ENCODE results near the gene EXOC3. TPM values are rescaled to one million over a fixed set of nuclear protein-coding genes. Genes with fewer than 3 reads are reported as not detected.

The EXOC3 gene
- total RNA-seq, 1 experiment from 2014 or later = 55.0 TPM

GRCh38 chr5:415928-416635 lies 26.9 kb upstream of the EXOC3 start:
- in situ Hi-C loops (cut with HindIII; ENCODE audit: low pct_unique_long_range_greater_than_20kb, low sequenced_read_pairs) = no loop called here
- H3K27ac ChIP-seq (ENCODE audit: low read length) = no peak overlapping the region

DNA sequence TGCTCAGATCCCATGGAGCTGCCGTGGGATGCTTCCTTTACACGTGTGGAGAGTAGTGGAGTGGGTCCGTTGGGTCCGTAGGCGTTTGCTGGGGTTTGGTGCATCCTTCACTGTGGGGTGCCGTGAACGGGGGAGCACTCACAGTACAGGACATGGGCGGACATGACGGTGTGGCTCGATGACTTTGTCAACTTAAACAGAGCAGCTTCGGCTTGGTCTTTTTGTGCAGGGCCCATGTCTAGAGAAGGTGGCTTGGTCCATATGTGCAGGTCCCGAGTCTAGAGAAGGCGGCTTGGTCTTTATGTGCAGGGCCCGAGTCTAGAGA lies 26.4 kb upstream of the EXOC3 start:
- ATAC-seq = no peak
- BruUV-seq (replicated peaks) = no TSS peak
- Histone ChIP-seq H3K4me3 (ENCODE audit: low read depth in 2 of 2, low read length in 2 of 2) (no peak overlapping the region), H3K9me3 (ENCODE audit: control insufficient read depth, insufficient read depth, low read depth, low read length) (no peaks in the 10 kb centered on the region), H3K27me3 (ENCODE audit: control insufficient read depth, insufficient read depth, low read length) (no peaks in the 10 kb centered on the region), H3K36me3 (ENCODE audit: control insufficient read depth, insufficient read depth, low read length) (no peaks in the 10 kb centered on the region), H3K27ac (ENCODE audit: low read length) (no peak overlapping the region), H3K4me1 (ENCODE audit: control insufficient read depth, insufficient read depth, low read length) (no peaks in the 10 kb centered on the region)
- ChIA-PET CTCF (no interaction called here), POLR2A (no interaction called here)
- in situ Hi-C loops (cut with HindIII; ENCODE audit: low pct_unique_long_range_greater_than_20kb, low sequenced_read_pairs) (no loop called here), intact Hi-C loops (cut with micrococcal nuclease; ENCODE audit: unreplicated experiment) (no loop called here)
- DNase-seq (ENCODE audit: low read depth, low spot score) = no peak
- TF ChIP-seq, protein P1, sequence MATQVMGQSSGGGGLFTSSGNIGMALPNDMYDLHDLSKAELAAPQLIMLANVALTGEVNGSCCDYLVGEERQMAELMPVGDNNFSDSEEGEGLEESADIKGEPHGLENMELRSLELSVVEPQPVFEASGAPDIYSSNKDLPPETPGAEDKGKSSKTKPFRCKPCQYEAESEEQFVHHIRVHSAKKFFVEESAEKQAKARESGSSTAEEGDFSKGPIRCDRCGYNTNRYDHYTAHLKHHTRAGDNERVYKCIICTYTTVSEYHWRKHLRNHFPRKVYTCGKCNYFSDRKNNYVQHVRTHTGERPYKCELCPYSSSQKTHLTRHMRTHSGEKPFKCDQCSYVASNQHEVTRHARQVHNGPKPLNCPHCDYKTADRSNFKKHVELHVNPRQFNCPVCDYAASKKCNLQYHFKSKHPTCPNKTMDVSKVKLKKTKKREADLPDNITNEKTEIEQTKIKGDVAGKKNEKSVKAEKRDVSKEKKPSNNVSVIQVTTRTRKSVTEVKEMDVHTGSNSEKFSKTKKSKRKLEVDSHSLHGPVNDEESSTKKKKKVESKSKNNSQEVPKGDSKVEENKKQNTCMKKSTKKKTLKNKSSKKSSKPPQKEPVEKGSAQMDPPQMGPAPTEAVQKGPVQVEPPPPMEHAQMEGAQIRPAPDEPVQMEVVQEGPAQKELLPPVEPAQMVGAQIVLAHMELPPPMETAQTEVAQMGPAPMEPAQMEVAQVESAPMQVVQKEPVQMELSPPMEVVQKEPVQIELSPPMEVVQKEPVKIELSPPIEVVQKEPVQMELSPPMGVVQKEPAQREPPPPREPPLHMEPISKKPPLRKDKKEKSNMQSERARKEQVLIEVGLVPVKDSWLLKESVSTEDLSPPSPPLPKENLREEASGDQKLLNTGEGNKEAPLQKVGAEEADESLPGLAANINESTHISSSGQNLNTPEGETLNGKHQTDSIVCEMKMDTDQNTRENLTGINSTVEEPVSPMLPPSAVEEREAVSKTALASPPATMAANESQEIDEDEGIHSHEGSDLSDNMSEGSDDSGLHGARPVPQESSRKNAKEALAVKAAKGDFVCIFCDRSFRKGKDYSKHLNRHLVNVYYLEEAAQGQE (IDR thresholded peaks at IDR 0.05; ENCODE audit: insufficient read depth in 1 of 2, low read depth in 2 of 2, low read length in 1 of 2) = no peak
- TF ChIP-seq SIN3A (IDR thresholded peaks at IDR 0.05; ENCODE audit: borderline replicate concordance, insufficient read depth, low read depth, low read length) = no peak
- TF ChIP-seq POLR2AphosphoS5 (IDR thresholded peaks at IDR 0.05; ENCODE audit: low read depth, low read length) = no peak
- TF ChIP-seq CTCF (IDR thresholded peaks at IDR 0.05) = no peak
- no peak for TF ChIP-seq TCF7L2 (IDR thresholded peaks at IDR 0.05; ENCODE audit: low read depth, low read length)

More at GRCh38 chr5:415928-416635, 26.9 kb upstream of the EXOC3 start:
- Histone ChIP-seq H3K27me3 (ENCODE audit: control insufficient read depth, insufficient read depth, low read length) (no peaks in the 10 kb centered on the region), H3K36me3 (ENCODE audit: control insufficient read depth, insufficient read depth, low read length) (no peaks in the 10 kb centered on the region), H3K4me1 (ENCODE audit: control insufficient read depth, insufficient read depth, low read length) (no peaks in the 10 kb centered on the region), H3K4me3 (ENCODE audit: low read depth in 2 of 2, low read length in 2 of 2) (no peak overlapping the region), H3K9me3 (ENCODE audit: control insufficient read depth, insufficient read depth, low read depth, low read length) (no peaks in the 10 kb centered on the region)
- ChIA-PET POLR2A (no interaction called here), CTCF (no interaction called here)
- no peak for DNase-seq (ENCODE audit: low read depth, low spot score)
- TF ChIP-seq SIN3A (IDR thresholded peaks at IDR 0.05; ENCODE audit: borderline replicate concordance, insufficient read depth, low read depth, low read length) (no peak), POLR2AphosphoS5 (IDR thresholded peaks at IDR 0.05; ENCODE audit: low read depth, low read length) (no peak)
- TF ChIP-seq, protein P1 (IDR thresholded peaks at IDR 0.05; ENCODE audit: insufficient read depth in 1 of 2, low read depth in 2 of 2, low read length in 1 of 2) = no peak
- 0 out of 2 replicates have a peak, but pooled peaks have one; percentile 37 for ATAC-seq
- no TSS peak for BruUV-seq (replicated peaks)
- intact Hi-C loops (cut with micrococcal nuclease; ENCODE audit: unreplicated experiment) = no loop called here
